HepG2 (cell line): ENCODE measurements around the gene C20orf204. TPM values are rescaled to one million over a fixed set of nuclear protein-coding genes. Genes with fewer than 3 reads are reported as not detected.

ENCODE experiments used
- ATF3 ChIP-seq: sonication (generic); formaldehyde crosslinking; IDR thresholded peaks from 2 replicates; pipeline ENCODE4 v1.4.0; 2020; ENCODE audit warnings: missing genetic modification reagents
- ATF5 ChIP-seq: sonication (generic); formaldehyde crosslinking; IDR thresholded peaks from 2 replicates; pipeline ENCODE4 v1.4.0; 2020; ENCODE audit warnings: mild to moderate bottlenecking, low read depth, missing genetic modification reagents
- CEBPG ChIP-seq: IDR thresholded peaks from 2 replicates; pipeline ENCODE4 v1.6.1; 2016
- ERF ChIP-seq: IDR thresholded peaks from 2 replicates; pipeline ENCODE4 v1.6.1; 2018; ENCODE audit warnings: missing biosample characterization, missing genetic modification reagents
- JUN ChIP-seq: sonication (generic); formaldehyde crosslinking; IDR thresholded peaks from 2 replicates; pipeline ENCODE4 v1.4.0; 2020; ENCODE audit warnings: mild to moderate bottlenecking, missing genetic modification reagents
- NR1H2 ChIP-seq: sonication (generic); formaldehyde crosslinking; IDR thresholded peaks from 2 replicates; pipeline ENCODE4 v1.8.1; 2022; ENCODE audit warnings: low read depth, missing genetic modification reagents, borderline replicate concordance
- POLR2AphosphoS2 ChIP-seq: IDR thresholded peaks from 2 replicates; pipeline ENCODE4 v1.6.1; 2011; ENCODE audit warnings: low read depth, low read length, improper control_type of control experiment
- RERE ChIP-seq: IDR thresholded peaks from 2 replicates; pipeline ENCODE4 v1.6.1; 2016; ENCODE audit warnings: low read depth, missing genetic modification reagents, missing compliant biosample characterization
- SIX4 ChIP-seq: sonication (generic); formaldehyde crosslinking; IDR thresholded peaks from 2 replicates; pipeline ENCODE4 v1.4.0; 2020; ENCODE audit warnings: missing genetic modification reagents
- SOX6 ChIP-seq, 2 experiments: fragments of 450-650 bp in 1 of 2; sonication (generic) in 1 of 2; formaldehyde crosslinking in 1 of 2; IDR thresholded peaks; 2 replicates each; pipeline versions ENCODE4 v1.4.0 to v1.6.1; 2017 to 2020; ENCODE audit warnings: antibody characterized with exemption in 1 of 2, mild to moderate bottlenecking in 1 of 2, missing genetic modification reagents in 1 of 2
- THRA ChIP-seq: sonication (generic); formaldehyde crosslinking; IDR thresholded peaks from 2 replicates; pipeline ENCODE4 v1.4.0; 2020; ENCODE audit warnings: missing genetic modification reagents, borderline replicate concordance
- ZBTB14 ChIP-seq: sonication (generic); formaldehyde crosslinking; IDR thresholded peaks from 2 replicates; pipeline ENCODE4 v1.4.0; 2020; ENCODE audit warnings: missing genetic modification reagents
- ZBTB34 ChIP-seq: sonication (generic); formaldehyde crosslinking; IDR thresholded peaks from 2 replicates; pipeline ENCODE4 v1.8.0; 2022; ENCODE audit warnings: mild to moderate bottlenecking, missing genetic modification reagents
- ZNF24 ChIP-seq: fragments of 450-650 bp; IDR thresholded peaks from 2 replicates; pipeline ENCODE4 v1.6.1; 2017; ENCODE audit warnings: antibody characterized with exemption, mild to moderate bottlenecking
- ZNF33A ChIP-seq: sonication (generic); formaldehyde crosslinking; IDR thresholded peaks from 2 replicates; pipeline ENCODE4 v1.5.1; 2020; ENCODE audit warnings: missing genetic modification reagents, mild to moderate bottlenecking, moderate library complexity, borderline replicate concordance
- ZNF550 ChIP-seq: sonication (generic); formaldehyde crosslinking; IDR thresholded peaks from 2 replicates; pipeline ENCODE4 v1.4.0; 2020; ENCODE audit warnings: mild to moderate bottlenecking, missing genetic modification reagents, borderline replicate concordance
- ZNF614 ChIP-seq: IDR thresholded peaks from 2 replicates; pipeline ENCODE4 v1.6.1; 2018; ENCODE audit warnings: missing biosample characterization, missing genetic modification reagents, inconsistent platforms, borderline replicate concordance
- ZNF674 ChIP-seq: sonication (generic); formaldehyde crosslinking; IDR thresholded peaks from 2 replicates; pipeline ENCODE4 v1.5.0; 2020; ENCODE audit warnings: low read depth, mild to moderate bottlenecking, missing genetic modification reagents
- polyA plus RNA-seq, 8 experiments: library from polyadenylated mRNA; depleted of rRNA in 3 of 8; stranded (reverse) in 7 of 8; unstranded in 1 of 8; fragments of >200 nt; fragmentation: Illumina TruSeq in 4 of 8; extraction: Trizol in 4 of 8; gene quantifications; 2 replicates each; pipeline versions ENCODE4 v1.2.1 to v1.2.3, GENCODE V29; 2011 to 2016; ENCODE audit warnings: low read depth in 4 of 8, missing spikeins in 1 of 8, mixed read lengths in 1 of 8; ENCODE audit not compliant: insufficient read depth in 1 of 8
- total RNA-seq, 5 experiments: library from RNA; depleted of rRNA; stranded (reverse); fragments of >200 nt; fragmentation: Illumina TruSeq; extraction: Trizol; gene quantifications; 2 replicates each; pipeline ENCODE4 v1.2.3, GENCODE V29; 2016; ENCODE audit warnings: low read depth in 1 of 5

The C20orf204 gene
- total and polyA plus RNA-seq, 2 of the 13 experiments (the other 11 are each of a cell fraction or from before 2014, with no cell fraction given), result 22.1 to 80.0 TPM

GRCh38 chr20:64083378-64083803 is 47.4 kb downstream of the C20orf204 start (continued):
- peak; percentile 50; the same call in 1 of the 2 replicates for TF ChIP-seq ERF (CRISPR knock-in tag)
- TF ChIP-seq ATF5 (CRISPR knock-in tag), result no peak
- TF ChIP-seq ZNF674, result no peak
- no peak for TF ChIP-seq SOX6 (IDR thresholded peaks at IDR 0.05)
- TF ChIP-seq SOX6 (CRISPR knock-in tag; IDR thresholded peaks at IDR 0.05), result no peak
- no peak for TF ChIP-seq ZNF33A (CRISPR knock-in tag)
- TF ChIP-seq ATF3, result no peak
- TF ChIP-seq THRA (CRISPR knock-in tag), result peak; percentile 36; the same call in 1 of the 2 replicates
- no peak for TF ChIP-seq ZBTB34
- 0 out of 2 replicates have a peak, but pooled peaks have one; percentile 69 for TF ChIP-seq ZBTB14
- TF ChIP-seq JUN (CRISPR knock-in tag), result no peak
- no peak for TF ChIP-seq ZNF24
- no peak for TF ChIP-seq POLR2AphosphoS2
- TF ChIP-seq RERE (CRISPR knock-in tag), result peak; percentile 43; the same call in 1 of the 2 replicates
- TF ChIP-seq NR1H2, result no peak
- no peak for TF ChIP-seq CEBPG (CRISPR knock-in tag)
- peak; percentile 43; the same call in 1 of the 2 replicates for TF ChIP-seq ZNF614 (CRISPR knock-in tag)
- TF ChIP-seq ZNF550, result no peak
- TF ChIP-seq SIX4 (CRISPR knock-in tag), result no peak
